ENCODE data around the gene SSBP2.

DNA sequence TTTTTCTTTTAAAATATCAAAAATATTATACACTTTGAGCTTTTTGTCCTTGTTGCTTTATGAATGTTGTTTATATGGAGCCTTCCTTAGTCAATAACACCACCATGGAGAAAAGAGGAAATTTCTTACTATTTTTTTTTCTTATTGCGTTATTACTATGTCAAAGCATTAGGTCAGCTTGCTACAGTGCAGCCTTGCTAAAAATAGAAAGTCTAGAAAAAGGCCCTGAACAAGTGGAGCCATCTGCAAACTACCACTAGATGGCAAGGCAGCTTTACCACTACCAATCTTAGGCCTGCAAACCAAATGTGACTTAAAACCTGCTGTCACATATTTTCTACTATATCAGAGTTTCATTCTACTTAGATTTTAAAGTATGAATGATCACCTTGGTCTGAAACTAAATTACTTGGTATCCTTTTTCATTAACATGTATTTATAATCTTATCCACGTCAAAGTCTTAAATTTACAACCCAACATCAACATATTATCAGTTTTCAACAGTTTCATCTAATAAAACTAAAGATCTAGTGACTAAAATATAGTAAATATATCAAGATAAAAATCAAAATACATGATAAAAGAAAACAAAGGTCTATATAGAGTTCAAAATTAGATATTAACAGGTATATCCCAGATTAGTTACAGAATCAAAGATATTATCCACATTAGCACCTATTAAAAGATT, 243.9 kb downstream of the SSBP2 start:
- TF ChIP-seq, protein P1, sequence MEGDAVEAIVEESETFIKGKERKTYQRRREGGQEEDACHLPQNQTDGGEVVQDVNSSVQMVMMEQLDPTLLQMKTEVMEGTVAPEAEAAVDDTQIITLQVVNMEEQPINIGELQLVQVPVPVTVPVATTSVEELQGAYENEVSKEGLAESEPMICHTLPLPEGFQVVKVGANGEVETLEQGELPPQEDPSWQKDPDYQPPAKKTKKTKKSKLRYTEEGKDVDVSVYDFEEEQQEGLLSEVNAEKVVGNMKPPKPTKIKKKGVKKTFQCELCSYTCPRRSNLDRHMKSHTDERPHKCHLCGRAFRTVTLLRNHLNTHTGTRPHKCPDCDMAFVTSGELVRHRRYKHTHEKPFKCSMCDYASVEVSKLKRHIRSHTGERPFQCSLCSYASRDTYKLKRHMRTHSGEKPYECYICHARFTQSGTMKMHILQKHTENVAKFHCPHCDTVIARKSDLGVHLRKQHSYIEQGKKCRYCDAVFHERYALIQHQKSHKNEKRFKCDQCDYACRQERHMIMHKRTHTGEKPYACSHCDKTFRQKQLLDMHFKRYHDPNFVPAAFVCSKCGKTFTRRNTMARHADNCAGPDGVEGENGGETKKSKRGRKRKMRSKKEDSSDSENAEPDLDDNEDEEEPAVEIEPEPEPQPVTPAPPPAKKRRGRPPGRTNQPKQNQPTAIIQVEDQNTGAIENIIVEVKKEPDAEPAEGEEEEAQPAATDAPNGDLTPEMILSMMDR (IDR thresholded peaks at IDR 0.05 in 2 of 3, conservative IDR thresholded peaks at IDR 0.05 in 1 of 3; ENCODE audit: borderline replicate concordance in 1 of 3, insufficient read depth in 1 of 3, low read depth in 2 of 3, low read length in 2 of 3), result peak; percentile 76 to 91 (median 84)
- TF ChIP-seq SP1 (IDR thresholded peaks at IDR 0.05; ENCODE audit: low read depth) (no peak), FOSL1 (IDR thresholded peaks at IDR 0.05; ENCODE audit: low read depth) (no peak), RAD21 (IDR thresholded peaks at IDR 0.05; ENCODE audit: low read depth) (peak; percentile 92), EZH2phosphoT487 (IDR thresholded peaks at IDR 0.05; ENCODE audit: borderline replicate concordance) (no peak), EZH2 (IDR thresholded peaks at IDR 0.05) (no peak), POLR2AphosphoS5 (IDR thresholded peaks at IDR 0.05; ENCODE audit: low read depth, low read length) (no peak), POLR2A (IDR thresholded peaks at IDR 0.05; ENCODE audit: borderline replicate concordance, extremely low read depth, insufficient read depth, insufficient read length) (no peak)
- TF ChIP-seq, protein P2, sequence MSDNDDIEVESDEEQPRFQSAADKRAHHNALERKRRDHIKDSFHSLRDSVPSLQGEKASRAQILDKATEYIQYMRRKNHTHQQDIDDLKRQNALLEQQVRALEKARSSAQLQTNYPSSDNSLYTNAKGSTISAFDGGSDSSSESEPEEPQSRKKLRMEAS (IDR thresholded peaks at IDR 0.05), result no peak
- TF ChIP-seq, protein P3, sequence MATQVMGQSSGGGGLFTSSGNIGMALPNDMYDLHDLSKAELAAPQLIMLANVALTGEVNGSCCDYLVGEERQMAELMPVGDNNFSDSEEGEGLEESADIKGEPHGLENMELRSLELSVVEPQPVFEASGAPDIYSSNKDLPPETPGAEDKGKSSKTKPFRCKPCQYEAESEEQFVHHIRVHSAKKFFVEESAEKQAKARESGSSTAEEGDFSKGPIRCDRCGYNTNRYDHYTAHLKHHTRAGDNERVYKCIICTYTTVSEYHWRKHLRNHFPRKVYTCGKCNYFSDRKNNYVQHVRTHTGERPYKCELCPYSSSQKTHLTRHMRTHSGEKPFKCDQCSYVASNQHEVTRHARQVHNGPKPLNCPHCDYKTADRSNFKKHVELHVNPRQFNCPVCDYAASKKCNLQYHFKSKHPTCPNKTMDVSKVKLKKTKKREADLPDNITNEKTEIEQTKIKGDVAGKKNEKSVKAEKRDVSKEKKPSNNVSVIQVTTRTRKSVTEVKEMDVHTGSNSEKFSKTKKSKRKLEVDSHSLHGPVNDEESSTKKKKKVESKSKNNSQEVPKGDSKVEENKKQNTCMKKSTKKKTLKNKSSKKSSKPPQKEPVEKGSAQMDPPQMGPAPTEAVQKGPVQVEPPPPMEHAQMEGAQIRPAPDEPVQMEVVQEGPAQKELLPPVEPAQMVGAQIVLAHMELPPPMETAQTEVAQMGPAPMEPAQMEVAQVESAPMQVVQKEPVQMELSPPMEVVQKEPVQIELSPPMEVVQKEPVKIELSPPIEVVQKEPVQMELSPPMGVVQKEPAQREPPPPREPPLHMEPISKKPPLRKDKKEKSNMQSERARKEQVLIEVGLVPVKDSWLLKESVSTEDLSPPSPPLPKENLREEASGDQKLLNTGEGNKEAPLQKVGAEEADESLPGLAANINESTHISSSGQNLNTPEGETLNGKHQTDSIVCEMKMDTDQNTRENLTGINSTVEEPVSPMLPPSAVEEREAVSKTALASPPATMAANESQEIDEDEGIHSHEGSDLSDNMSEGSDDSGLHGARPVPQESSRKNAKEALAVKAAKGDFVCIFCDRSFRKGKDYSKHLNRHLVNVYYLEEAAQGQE (IDR thresholded peaks at IDR 0.05; ENCODE audit: low read depth), result no peak

All from HCT116 (cell line).